Brain microvascular endothelial cell (primary cell): ENCODE measurements around the gene PGAP1.

Experiments used
- DNase-seq: peaks from one replicate; pipeline ENCODE4 v3.0.0-alpha.2; 2020
- H3K27ac ChIP-seq: fragments of 250-450 bp; sonication (Bioruptor Pico); 2 replicates; pipeline ENCODE4 v1.5.1; 2020; ENCODE audit warnings: mild to moderate bottlenecking, moderate library complexity
- H3K27me3 ChIP-seq: fragments of 250-450 bp; sonication (Bioruptor Pico); replicated peaks from 2 replicates; pipeline ENCODE4 v1.5.1; 2020; ENCODE audit warnings: mild to moderate bottlenecking
- H3K36me3 ChIP-seq: fragments of 250-450 bp; sonication (Bioruptor Pico); replicated peaks from 2 replicates; pipeline ENCODE4 v1.5.1; 2020; ENCODE audit warnings: mild to moderate bottlenecking
- H3K4me3 ChIP-seq: 2 replicates; pipeline ENCODE4 v1.5.1; 2011; ENCODE audit warnings: low read depth, mild to moderate bottlenecking, control low read depth, low read length, moderate library complexity
- in situ Hi-C: cut with HindIII; loops from 2 replicates; pipeline ENCODE4 v1.10.0; 2017; ENCODE audit warnings: low sequenced_read_pairs, low pct_ligation_motif_present
- TF ChIP-seq, protein P1 (sequence below): IDR thresholded peaks from 2 replicates; pipeline ENCODE4 v1.5.1; 2011; ENCODE audit warnings: low read depth, mild to moderate bottlenecking, moderate library complexity, low read length, control low read depth, inconsistent platforms; ENCODE audit errors: missing control alignments

PGAP1 gene

DNA sequence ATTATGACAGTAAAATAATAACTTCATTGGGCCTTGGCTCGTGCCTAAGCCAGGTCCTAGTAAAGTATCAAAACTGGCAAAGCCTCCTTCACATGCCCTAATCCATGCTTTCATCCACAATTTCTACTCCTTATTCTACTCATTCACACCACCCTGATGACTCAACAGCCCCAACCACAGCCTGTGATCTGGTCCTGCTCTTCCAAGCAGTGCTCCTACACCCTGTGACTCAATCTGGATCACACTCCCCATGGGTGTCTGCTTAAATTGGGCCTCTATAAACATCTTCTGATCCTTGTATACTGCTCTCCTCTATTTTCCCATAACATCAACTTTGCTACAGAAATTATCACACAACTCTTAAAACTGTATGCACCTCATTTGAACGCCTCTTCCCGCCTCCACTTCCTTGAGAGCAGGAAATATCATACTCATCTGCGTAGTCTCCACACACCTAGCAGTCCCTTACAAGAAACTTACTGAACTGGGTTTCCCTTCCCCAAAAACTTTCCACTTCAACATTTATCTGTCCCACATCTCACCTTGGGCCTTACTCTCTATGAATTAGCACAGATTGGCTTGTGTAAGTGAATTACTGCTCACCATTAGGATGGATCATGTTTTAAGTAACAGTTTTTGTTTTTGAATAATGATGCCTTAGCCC lies 142.9 kb downstream of the PGAP1 start:
- TF ChIP-seq, protein P1, sequence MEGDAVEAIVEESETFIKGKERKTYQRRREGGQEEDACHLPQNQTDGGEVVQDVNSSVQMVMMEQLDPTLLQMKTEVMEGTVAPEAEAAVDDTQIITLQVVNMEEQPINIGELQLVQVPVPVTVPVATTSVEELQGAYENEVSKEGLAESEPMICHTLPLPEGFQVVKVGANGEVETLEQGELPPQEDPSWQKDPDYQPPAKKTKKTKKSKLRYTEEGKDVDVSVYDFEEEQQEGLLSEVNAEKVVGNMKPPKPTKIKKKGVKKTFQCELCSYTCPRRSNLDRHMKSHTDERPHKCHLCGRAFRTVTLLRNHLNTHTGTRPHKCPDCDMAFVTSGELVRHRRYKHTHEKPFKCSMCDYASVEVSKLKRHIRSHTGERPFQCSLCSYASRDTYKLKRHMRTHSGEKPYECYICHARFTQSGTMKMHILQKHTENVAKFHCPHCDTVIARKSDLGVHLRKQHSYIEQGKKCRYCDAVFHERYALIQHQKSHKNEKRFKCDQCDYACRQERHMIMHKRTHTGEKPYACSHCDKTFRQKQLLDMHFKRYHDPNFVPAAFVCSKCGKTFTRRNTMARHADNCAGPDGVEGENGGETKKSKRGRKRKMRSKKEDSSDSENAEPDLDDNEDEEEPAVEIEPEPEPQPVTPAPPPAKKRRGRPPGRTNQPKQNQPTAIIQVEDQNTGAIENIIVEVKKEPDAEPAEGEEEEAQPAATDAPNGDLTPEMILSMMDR = no peak
- H3K27ac ChIP-seq = no peak overlapping the region
- no peaks in the 10 kb centered on the region for H3K27me3 ChIP-seq
- H3K36me3 ChIP-seq = peaks cover 21% of the 10 kb centered on the region
- no peak overlapping the region for H3K4me3 ChIP-seq
- in situ Hi-C loops = no loop called here
- peak; percentile 49 for DNase-seq
